Neural crest cell (in vitro differentiated cells): Measurements from ENCODE around the gene IQCK. TPM values are rescaled to one million over a fixed set of nuclear protein-coding genes. Genes with fewer than 3 reads are reported as not detected.

Source experiments
- DNase-seq: peaks from one replicate; pipeline ENCODE4 v3.0.0; 2021; ENCODE audit warnings: low read depth, mixed read lengths, low spot score
- H3K27ac Mint-ChIP-seq: one replicate; pipeline ENCODE4 v1.8.0; 2021; ENCODE audit warnings: mild to moderate bottlenecking, mixed read lengths; ENCODE audit not compliant: unreplicated experiment
- H3K27me3 Mint-ChIP-seq: 2 replicates; pipeline ENCODE4 v1.8.0; 2021; ENCODE audit warnings: low read depth, mild to moderate bottlenecking, mixed read lengths
- H3K36me3 Mint-ChIP-seq: 2 replicates; pipeline ENCODE4 v1.8.0; 2021; ENCODE audit warnings: low read depth, mild to moderate bottlenecking, mixed read lengths
- H3K4me1 Mint-ChIP-seq: 2 replicates; pipeline ENCODE4 v1.8.0; 2021; ENCODE audit warnings: mixed read lengths
- H3K4me3 Mint-ChIP-seq: one replicate; pipeline ENCODE4 v1.8.0; 2021; ENCODE audit warnings: mild to moderate bottlenecking, mixed read lengths
- H3K9me3 Mint-ChIP-seq: 2 replicates; pipeline ENCODE4 v1.8.0; 2021; ENCODE audit warnings: mixed read lengths
- CTCF ChIP-seq: fragments of 200-600 bp; sonication (generic); conservative IDR thresholded peaks from 2 replicates; pipeline ENCODE4 v1.5.0; 2021; ENCODE audit warnings: antibody characterized with exemption, mild to moderate bottlenecking
- total RNA-seq: library from RNA; stranded (reverse); gene quantifications from 2 replicates; pipeline ENCODE4 v1.2.1, GENCODE V29; 2021

Gene IQCK
- total RNA-seq, 1 donor from 2014 or later, result 23.7 TPM

GRCh38 chr16:19830902-19831560, 113.0 kb downstream of the IQCK start:
- no peaks in the 10 kb centered on the region for H3K27me3 Mint-ChIP-seq
- H3K4me3 Mint-ChIP-seq, result no peak overlapping the region
- peaks cover 7% of the 10 kb centered on the region for H3K36me3 Mint-ChIP-seq
- TF ChIP-seq CTCF, result no peak
- H3K9me3 Mint-ChIP-seq, result no peaks in the 10 kb centered on the region
- no peak overlapping the region for H3K27ac Mint-ChIP-seq
- peaks cover 7% of the 10 kb centered on the region for H3K4me1 Mint-ChIP-seq
- DNase-seq, result no peak

GRCh38 chr16:19831678-19832077, 113.6 kb downstream of the IQCK start:
- Mint-ChIP-seq H3K4me1 (peaks cover 7% of the 10 kb centered on the region), H3K27me3 (no peaks in the 10 kb centered on the region), H3K9me3 (no peaks in the 10 kb centered on the region), H3K36me3 (peaks cover 7% of the 10 kb centered on the region), H3K27ac (no peak overlapping the region), H3K4me3 (no peak overlapping the region)
- no peak for TF ChIP-seq CTCF
- no peak for DNase-seq

GRCh38 chr16:19833176-19833575, 115.1 kb downstream of the IQCK start:
- TF ChIP-seq CTCF, result no peak

GRCh38 chr16:19833581-19833980, 115.5 kb downstream of the IQCK start:
- H3K9me3 Mint-ChIP-seq, result no peaks in the 10 kb centered on the region
- H3K27ac Mint-ChIP-seq, result no peak overlapping the region
- H3K4me1 Mint-ChIP-seq, result peaks cover 19% of the 10 kb centered on the region
- TF ChIP-seq CTCF, result no peak
- DNase-seq, result no peak
- no peaks in the 10 kb centered on the region for H3K27me3 Mint-ChIP-seq
- H3K4me3 Mint-ChIP-seq, result no peak overlapping the region
- peaks cover 3% of the 10 kb centered on the region for H3K36me3 Mint-ChIP-seq

More at GRCh38 chr16:19833176-19833575, 115.1 kb downstream of the IQCK start:
- Mint-ChIP-seq H3K27ac (no peak overlapping the region), H3K4me3 (no peak overlapping the region), H3K4me1 (peaks cover 16% of the 10 kb centered on the region), H3K27me3 (no peaks in the 10 kb centered on the region), H3K36me3 (peaks cover 3% of the 10 kb centered on the region), H3K9me3 (no peaks in the 10 kb centered on the region)
- no peak for DNase-seq

GRCh38 chr16:19835196-19835595, 117.1 kb downstream of the IQCK start:
- H3K4me3 Mint-ChIP-seq, result no peak overlapping the region
- DNase-seq, result no peak
- peaks cover 3% of the 10 kb centered on the region for H3K36me3 Mint-ChIP-seq
- H3K9me3 Mint-ChIP-seq, result no peaks in the 10 kb centered on the region
- peaks cover 19% of the 10 kb centered on the region for H3K4me1 Mint-ChIP-seq
- no peak for TF ChIP-seq CTCF
- no peaks in the 10 kb centered on the region for H3K27me3 Mint-ChIP-seq
- H3K27ac Mint-ChIP-seq, result no peak overlapping the region
